CD14-positive monocyte (primary cell): ENCODE results near the gene SCD5. TPM values are rescaled to one million over a fixed set of nuclear protein-coding genes. Genes with fewer than 3 reads are reported as not detected.

Experiments used
- DNase-seq, 3 donors: peaks; one replicate each; pipeline ENCODE4 v3.0.0-alpha.2; 2011 to 2022
- H2AFZ ChIP-seq: 2 replicates; pipeline ENCODE4 v1.6.0; 2012; ENCODE audit warnings: mild to moderate bottlenecking, low read depth, low read length, inconsistent platforms; ENCODE audit not compliant: insufficient read depth, poor library complexity, severe bottlenecking
- H3K27ac ChIP-seq, 2 donors: 1 replicate in 1 of 2; 2 replicates in 1 of 2; pipeline ENCODE4 v1.5.1; 2012 to 2013; ENCODE audit warnings: low read length in 2 of 2, control low read depth in 1 of 2, inconsistent platforms in 1 of 2, low read depth in 1 of 2, mild to moderate bottlenecking in 1 of 2
- H3K27me3 ChIP-seq, 2 donors: one replicate each; pipeline versions ENCODE4 v1.6.0 to v1.6.1; 2011 to 2013; ENCODE audit warnings: low read length in 2 of 2; ENCODE audit not compliant: control insufficient read depth in 2 of 2, insufficient read depth in 2 of 2
- H3K36me3 ChIP-seq, 2 donors: replicated peaks in 1 of 2; 1 replicate in 1 of 2; 2 replicates in 1 of 2; pipeline versions ENCODE4 v1.5.1 to v1.6.1; 2012 to 2013; ENCODE audit warnings: low read length in 2 of 2, control low read depth in 1 of 2, inconsistent platforms in 1 of 2, mild to moderate bottlenecking in 1 of 2; ENCODE audit not compliant: insufficient read depth in 2 of 2, control insufficient read depth in 1 of 2
- H3K4me1 ChIP-seq, 2 donors: 1 replicate in 1 of 2; 2 replicates in 1 of 2; pipeline versions ENCODE4 v1.5.1 to v1.6.1; 2012 to 2013; ENCODE audit warnings: low read length in 2 of 2, control low read depth in 1 of 2, inconsistent platforms in 1 of 2, mild to moderate bottlenecking in 1 of 2, moderate library complexity in 1 of 2; ENCODE audit not compliant: insufficient read depth in 2 of 2, control insufficient read depth in 1 of 2
- H3K4me2 ChIP-seq: replicated peaks from 2 replicates; pipeline ENCODE3; 2012; ENCODE audit warnings: low read length, moderate library complexity, mild to moderate bottlenecking; ENCODE audit not compliant: poor library complexity, severe bottlenecking; ENCODE audit errors: extremely low read depth
- H3K4me3 ChIP-seq, 3 experiments: fragments of 200-600 bp in 1 of 3; sonication (generic) in 1 of 3; replicated peaks in 1 of 3; 1 replicate in 2 of 3; 2 replicates in 1 of 3; pipeline ENCODE4 v1.5.1; 2011 to 2013; ENCODE audit warnings: low read length in 3 of 3, mild to moderate bottlenecking in 3 of 3, control low read depth in 2 of 3, low read depth in 2 of 3, inconsistent platforms in 1 of 3, moderate library complexity in 1 of 3
- H3K79me2 ChIP-seq: 2 replicates; pipeline ENCODE4 v1.6.0; 2012; ENCODE audit warnings: mild to moderate bottlenecking, control low read depth, inconsistent platforms, low read length, moderate library complexity; ENCODE audit not compliant: insufficient read depth
- H3K9ac ChIP-seq: 2 replicates; pipeline ENCODE4 v1.6.0; 2017; ENCODE audit warnings: low read length, mild to moderate bottlenecking; ENCODE audit not compliant: insufficient read depth, poor library complexity, severe bottlenecking
- H3K9me3 ChIP-seq, 2 donors: replicated peaks in 1 of 2; 1 replicate in 1 of 2; 2 replicates in 1 of 2; pipeline versions ENCODE4 v1.5.1 to v1.6.1; 2012 to 2013; ENCODE audit warnings: low read length in 2 of 2, control low read depth in 1 of 2; ENCODE audit not compliant: control insufficient read depth in 1 of 2, insufficient read depth in 1 of 2
- H4K20me1 ChIP-seq: 2 replicates; pipeline ENCODE4 v1.6.0; 2012; ENCODE audit warnings: mild to moderate bottlenecking, low read length, control low read depth, moderate library complexity; ENCODE audit not compliant: insufficient read depth
- H3K27ac Mint-ChIP-seq, 7 donors: one replicate each; pipeline ENCODE4 v1.8.0; 2020; ENCODE audit warnings: mild to moderate bottlenecking in 7 of 7, mixed read lengths in 7 of 7, moderate library complexity in 6 of 7, inconsistent platforms in 2 of 7
- H3K27me3 Mint-ChIP-seq, 3 donors: one replicate each; pipeline ENCODE4 v1.8.0; 2021 to 2022; ENCODE audit warnings: low read depth in 3 of 3, mild to moderate bottlenecking in 3 of 3, mixed read lengths in 3 of 3, moderate library complexity in 3 of 3, inconsistent platforms in 1 of 3
- H3K36me3 Mint-ChIP-seq, 2 donors: one replicate each; pipeline ENCODE4 v1.8.0; 2020; ENCODE audit warnings: mixed read lengths in 2 of 2, inconsistent platforms in 1 of 2, mild to moderate bottlenecking in 1 of 2
- H3K4me1 Mint-ChIP-seq: one replicate; pipeline ENCODE4 v1.8.0; 2020; ENCODE audit warnings: mild to moderate bottlenecking, mixed read lengths
- H3K4me3 Mint-ChIP-seq, 2 donors: one replicate each; pipeline ENCODE4 v1.8.0; 2020; ENCODE audit warnings: mild to moderate bottlenecking in 2 of 2, mixed read lengths in 2 of 2, moderate library complexity in 1 of 2
- H3K9me3 Mint-ChIP-seq, 7 donors: one replicate each; pipeline ENCODE4 v1.8.0; 2020 to 2022; ENCODE audit warnings: mixed read lengths in 7 of 7, mild to moderate bottlenecking in 6 of 7, moderate library complexity in 6 of 7, inconsistent platforms in 2 of 7
- WGBS: methylation state at CpG from one replicate; pipeline ENCODE4 v1.1.5; 2013; ENCODE audit warnings: missing lambda C conversion rate; ENCODE audit not compliant: insufficient coverage; 5-methylcytosine and 5-hydroxymethylcytosine counted together
- intact Hi-C, 2 donors: fragments of 100-400 bp; cut with micrococcal nuclease; formaldehyde crosslinking; loops; one replicate each; pipeline versions ENCODE4 v1.15.0 to v1.15.1; 2023
- polyA plus RNA-seq, 3 donors: library from polyadenylated mRNA; depleted of rRNA in 1 of 3; unstranded in 2 of 3; stranded (reverse) in 1 of 3; fragments of 300-500 nt in 2 of 3; fragments of >200 nt in 1 of 3; fragmentation: Illumina TruSeq in 2 of 3; gene quantifications; 1 replicate in 2 of 3; 2 replicates in 1 of 3; pipeline ENCODE4 v1.2.3, GENCODE V29; 2012 to 2021
- TF ChIP-seq, protein P1 (sequence below): fragments of 200-600 bp; IDR thresholded peaks from one replicate; pipeline ENCODE4 v1.8.0; 2022; ENCODE audit warnings: antibody characterized with exemption, mild to moderate bottlenecking

The SCD5 gene
- polyA plus RNA-seq, 3 donors, result 0.28 to 1.3 (median 0.61) TPM

DNA sequence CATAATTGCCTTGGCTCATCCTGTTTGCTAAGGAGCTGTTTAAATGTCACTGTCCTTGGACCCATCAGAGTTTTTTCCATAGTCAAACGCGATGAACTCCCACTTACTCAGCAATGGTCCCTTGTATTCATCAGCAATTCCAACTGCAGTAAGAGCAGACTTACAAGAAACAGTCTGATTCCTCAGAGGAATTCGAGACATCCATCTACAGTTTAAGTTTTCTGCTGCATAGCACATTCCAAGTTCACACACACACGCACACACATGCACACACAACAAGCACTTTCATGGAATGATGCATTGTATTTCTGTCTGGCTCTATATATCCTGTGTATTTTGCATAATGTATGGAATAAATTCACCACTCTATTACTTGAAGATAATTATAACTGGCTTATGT is 204.1 kb downstream of the SCD5 start:
- Histone ChIP-seq H3K27me3 (no peaks in the 10 kb centered on the region), H3K4me3 (no peak overlapping the region), H3K4me2 (no peak overlapping the region), H3K79me2 (no peaks in the 10 kb centered on the region), H4K20me1 (no peaks in the 10 kb centered on the region), H3K9ac (no peak overlapping the region), H3K27ac (no peak overlapping the region), H3K36me3 (no peaks in the 10 kb centered on the region), H3K9me3 (no peaks in the 10 kb centered on the region), H2AFZ (no peak overlapping the region), H3K4me1 (no peaks in the 10 kb centered on the region)
- no peaks in the 10 kb centered on the region for H3K4me1 Mint-ChIP-seq
- no peak overlapping the region for H3K27ac Mint-ChIP-seq
- H3K4me3 Mint-ChIP-seq, result no peak overlapping the region
- H3K36me3 Mint-ChIP-seq, result no peaks in the 10 kb centered on the region
- TF ChIP-seq, protein P1, sequence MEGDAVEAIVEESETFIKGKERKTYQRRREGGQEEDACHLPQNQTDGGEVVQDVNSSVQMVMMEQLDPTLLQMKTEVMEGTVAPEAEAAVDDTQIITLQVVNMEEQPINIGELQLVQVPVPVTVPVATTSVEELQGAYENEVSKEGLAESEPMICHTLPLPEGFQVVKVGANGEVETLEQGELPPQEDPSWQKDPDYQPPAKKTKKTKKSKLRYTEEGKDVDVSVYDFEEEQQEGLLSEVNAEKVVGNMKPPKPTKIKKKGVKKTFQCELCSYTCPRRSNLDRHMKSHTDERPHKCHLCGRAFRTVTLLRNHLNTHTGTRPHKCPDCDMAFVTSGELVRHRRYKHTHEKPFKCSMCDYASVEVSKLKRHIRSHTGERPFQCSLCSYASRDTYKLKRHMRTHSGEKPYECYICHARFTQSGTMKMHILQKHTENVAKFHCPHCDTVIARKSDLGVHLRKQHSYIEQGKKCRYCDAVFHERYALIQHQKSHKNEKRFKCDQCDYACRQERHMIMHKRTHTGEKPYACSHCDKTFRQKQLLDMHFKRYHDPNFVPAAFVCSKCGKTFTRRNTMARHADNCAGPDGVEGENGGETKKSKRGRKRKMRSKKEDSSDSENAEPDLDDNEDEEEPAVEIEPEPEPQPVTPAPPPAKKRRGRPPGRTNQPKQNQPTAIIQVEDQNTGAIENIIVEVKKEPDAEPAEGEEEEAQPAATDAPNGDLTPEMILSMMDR, result no peak
- no peak for DNase-seq
- WGBS, result 83% methylated on average over 3 of the region's 4 CpGs
- intact Hi-C loops, result no loop called here
- no peaks in the 10 kb centered on the region for H3K9me3 Mint-ChIP-seq
- H3K27me3 Mint-ChIP-seq, result peaks cover 0 to 5% (median 2%) of the 10 kb centered on the region in 3 donors

- H3K9me3 Mint-ChIP-seq, result no peaks in the 10 kb centered on the region
- intact Hi-C loops, result no loop called here
- no peak for DNase-seq
- no peaks in the 10 kb centered on the region for H3K27me3 ChIP-seq
- H4K20me1 ChIP-seq, result no peaks in the 10 kb centered on the region
- no peak overlapping the region for H3K9ac ChIP-seq
- no peaks in the 10 kb centered on the region for H3K4me1 Mint-ChIP-seq
- H3K9me3 ChIP-seq, result no peaks in the 10 kb centered on the region
- no peaks in the 10 kb centered on the region for H3K79me2 ChIP-seq
- no peak overlapping the region for H3K4me2 ChIP-seq
- no CpG with 5 or more reads among the region's 5 CpGs for WGBS
- no peak overlapping the region for H3K4me3 ChIP-seq
- no peak overlapping the region for H3K27ac ChIP-seq
- no peak overlapping the region for H3K4me3 Mint-ChIP-seq
- no peaks in the 10 kb centered on the region for H3K36me3 Mint-ChIP-seq
- TF ChIP-seq, protein P1, result no peak
- H3K36me3 ChIP-seq, result no peaks in the 10 kb centered on the region
- no peak overlapping the region for H2AFZ ChIP-seq
- H3K4me1 ChIP-seq, result no peaks in the 10 kb centered on the region
- H3K27ac Mint-ChIP-seq, result no peak overlapping the region
- peaks cover 0 to 7% (median 0%) of the 10 kb centered on the region in 3 donors for H3K27me3 Mint-ChIP-seq
Observed at GRCh38 chr4:82593411-82593810, 205.2 kb downstream of the SCD5 start.
